GM18858 (cell line): ENCODE data around the gene FAM222A.

ENCODE experiments used
- ATAC-seq: cut with Tn5 transposase; IDR thresholded peaks from one replicate; pipeline ENCODE4 v1.9.1; 2021; ENCODE audit not compliant: unreplicated experiment

Gene FAM222A

DNA sequence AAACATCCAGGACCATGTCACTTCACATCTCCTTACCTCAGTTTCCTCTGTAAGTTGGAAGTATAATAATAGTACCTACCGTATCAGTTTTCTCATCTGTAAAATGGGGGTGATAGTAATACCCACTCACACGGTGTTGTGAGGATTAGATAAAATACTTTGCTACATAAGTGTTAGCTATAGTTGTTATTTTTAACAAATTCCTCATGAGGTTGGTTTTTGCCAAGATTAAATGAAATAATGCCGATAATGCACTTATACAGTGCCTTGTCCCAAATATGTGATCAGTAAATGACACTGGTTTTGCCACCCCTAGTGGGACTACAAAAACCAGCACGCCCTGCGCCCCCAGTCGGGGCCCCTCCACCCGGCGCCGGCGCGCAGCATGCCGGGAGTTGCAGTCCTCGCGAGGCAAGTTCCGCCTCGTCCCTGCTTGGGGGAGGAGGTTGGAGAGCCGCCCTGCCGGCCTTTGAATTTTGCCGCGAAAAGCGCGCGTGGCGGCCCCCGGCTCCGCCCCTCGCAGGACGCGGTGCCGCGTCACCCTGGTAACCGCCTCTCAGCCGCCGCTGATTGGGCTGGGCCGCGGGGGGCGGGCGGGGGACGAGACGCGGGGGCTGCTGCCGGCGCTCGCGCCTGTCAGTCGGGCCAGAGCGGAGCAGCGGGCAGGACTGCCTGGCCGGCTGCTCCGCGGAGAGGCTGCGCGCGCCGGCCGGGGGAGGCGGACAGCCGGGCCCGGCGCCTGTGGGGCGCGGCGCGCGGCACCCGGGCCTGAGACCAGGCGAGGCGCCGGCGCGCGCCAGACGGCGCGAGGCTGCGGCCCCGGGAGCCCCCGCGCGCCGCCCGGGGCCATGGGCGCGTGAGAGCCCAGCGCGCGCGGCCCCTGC is at the start of gene FAM222A:
Gene FAM222A (plus strand): TSS at position 639 of the 884 bp plus-strand sequence. CDS start 30,322 bp downstream, outside the sequence.
- ATAC-seq = peak; percentile 95

- ATAC-seq = no peak
These were observed 49.2 kb upstream of the FAM222A start for GRCh38 chr12:109664402-109664801.

DNA sequence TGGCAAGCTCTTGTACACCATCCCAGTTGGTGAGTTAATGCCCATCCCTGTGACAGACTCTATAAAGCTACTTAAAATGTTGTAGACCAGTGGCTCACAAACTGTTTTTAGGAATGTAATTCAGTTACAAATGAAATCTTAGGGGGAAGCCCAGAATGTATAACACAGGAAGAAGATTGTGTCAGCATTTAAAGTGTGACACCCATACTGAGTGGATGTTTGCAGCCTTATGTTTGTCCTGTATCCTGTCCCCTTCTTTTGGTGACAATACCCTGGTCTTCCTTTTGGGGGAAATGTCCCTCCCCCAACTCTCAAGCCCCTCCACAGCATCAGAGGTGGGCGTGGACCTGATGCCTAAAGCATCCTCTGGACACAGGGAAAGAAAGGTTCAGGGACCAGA is 47.6 kb upstream of the FAM222A start:
- ATAC-seq = no peak

DNA sequence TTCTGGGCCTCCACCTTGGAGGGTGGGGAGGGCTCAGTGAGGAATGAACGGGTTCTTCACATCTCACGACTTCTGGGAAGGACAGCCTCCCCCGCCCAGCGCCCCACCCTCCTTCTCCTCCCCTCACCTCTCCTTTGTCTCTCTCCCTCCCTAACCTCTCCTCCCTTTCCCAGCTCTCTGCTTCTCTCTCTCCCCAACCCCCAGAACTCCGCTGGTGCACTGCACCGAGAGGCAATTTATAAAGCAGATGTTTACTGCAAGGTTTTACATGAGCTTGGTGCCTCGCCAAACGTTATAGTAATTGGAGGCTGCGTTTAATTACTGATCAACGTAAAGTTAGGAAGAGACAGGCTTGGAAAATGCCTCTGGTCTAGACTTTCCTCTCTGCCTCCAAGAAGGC is 42.9 kb upstream of the FAM222A start:
- no peak for ATAC-seq

DNA sequence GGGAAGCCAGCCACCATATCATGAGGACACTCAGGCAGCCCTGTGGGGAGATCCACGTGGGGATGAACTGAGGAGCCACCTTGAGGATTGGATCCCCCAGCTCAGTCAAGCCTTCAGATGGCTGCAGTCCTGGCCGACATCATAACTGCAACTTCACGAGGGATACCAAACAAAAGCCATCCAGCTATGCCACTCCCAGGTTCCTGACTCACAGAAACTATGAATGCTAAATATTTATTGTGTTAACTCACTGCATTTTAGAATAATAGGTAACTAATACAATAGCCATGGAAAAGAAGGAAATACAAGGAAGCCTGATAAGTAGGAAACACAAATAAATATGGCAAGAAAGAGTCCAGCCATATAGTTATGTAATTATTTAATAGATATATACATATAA is 42.1 kb upstream of the FAM222A start:
- ATAC-seq = no peak

DNA sequence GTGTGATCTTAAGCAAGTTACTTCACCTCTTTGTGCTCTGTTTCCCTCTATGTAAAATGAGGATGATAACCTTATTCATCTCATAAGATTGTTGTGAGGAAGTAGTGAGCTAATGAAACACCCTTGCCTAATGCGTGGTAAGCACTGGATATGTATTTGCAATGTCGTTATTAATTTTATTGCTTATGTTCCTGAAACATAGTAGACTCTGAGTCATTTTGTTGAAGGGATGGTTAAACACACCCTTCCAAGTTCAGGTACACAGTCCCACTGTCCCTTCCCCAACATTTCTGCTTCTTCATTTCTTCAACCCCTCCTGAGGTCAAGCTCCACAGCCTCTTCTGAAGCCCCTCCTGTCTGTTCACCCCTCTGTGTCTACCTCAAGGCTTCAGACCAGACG is 40.2 kb upstream of the FAM222A start:
- no peak for ATAC-seq

DNA sequence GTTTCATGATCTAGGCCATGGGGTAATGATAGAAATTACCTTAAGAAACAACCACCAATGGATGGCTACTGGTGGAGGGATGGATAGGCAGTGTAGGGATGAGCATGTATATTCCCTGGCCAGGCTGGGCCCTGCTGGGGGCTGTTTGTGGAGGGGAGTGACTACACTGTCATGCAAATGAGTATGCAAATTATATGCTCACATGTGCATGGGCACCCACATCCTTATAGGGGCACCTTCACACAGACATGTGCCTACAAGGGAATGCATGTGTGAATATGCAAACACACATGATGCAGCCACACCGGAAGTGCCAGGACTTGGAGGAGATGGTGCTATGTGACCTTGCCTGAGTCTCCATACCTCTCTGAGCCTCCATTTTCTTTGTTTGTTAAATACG is 39.7 kb upstream of the FAM222A start:
- no peak for ATAC-seq

- no peak for ATAC-seq
These were observed 38.2 kb upstream of the FAM222A start for GRCh38 chr12:109675411-109675810.

- ATAC-seq = no peak
These were observed 36.3 kb upstream of the FAM222A start for GRCh38 chr12:109677279-109677691.

GRCh38 chr12:109678719-109679118 is 34.9 kb upstream of the FAM222A start:
- no peak for ATAC-seq

DNA sequence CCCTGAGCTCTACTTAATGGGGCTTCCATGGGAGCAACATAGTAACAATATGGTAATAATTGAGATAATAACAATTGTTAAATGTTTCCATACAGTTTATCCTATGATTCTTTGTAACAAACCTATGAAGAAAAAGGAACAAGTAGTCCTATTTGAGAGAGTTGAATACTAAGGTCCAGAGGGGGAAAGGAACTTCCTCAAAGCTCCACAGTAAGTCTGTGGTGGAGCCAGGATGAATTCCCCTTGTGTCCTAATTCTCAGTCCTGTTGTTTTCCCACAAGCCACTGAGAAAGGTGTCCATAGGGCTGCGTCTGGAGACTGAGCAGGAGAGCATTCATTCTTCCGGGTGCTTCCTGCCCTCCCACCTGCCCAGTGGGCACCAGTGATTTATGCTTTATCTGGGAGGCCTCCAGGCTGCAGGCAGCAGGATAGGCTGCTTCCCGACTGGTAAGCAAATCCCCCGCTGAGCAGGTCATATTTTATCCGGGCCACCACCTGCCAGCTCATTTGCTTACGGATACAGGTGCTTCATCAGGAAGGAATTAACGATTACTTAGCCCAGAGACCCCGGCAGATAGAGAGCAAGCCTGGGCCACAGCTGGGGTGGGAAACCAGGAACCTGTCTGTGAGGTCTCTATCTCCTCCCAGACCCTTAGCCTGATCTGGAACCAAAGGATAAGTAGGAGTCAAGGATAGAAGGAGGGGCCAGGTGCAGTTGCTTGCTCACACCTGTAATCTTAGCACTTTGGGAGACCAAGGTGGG is 33.9 kb upstream of the FAM222A start:
- no peak for ATAC-seq

DNA sequence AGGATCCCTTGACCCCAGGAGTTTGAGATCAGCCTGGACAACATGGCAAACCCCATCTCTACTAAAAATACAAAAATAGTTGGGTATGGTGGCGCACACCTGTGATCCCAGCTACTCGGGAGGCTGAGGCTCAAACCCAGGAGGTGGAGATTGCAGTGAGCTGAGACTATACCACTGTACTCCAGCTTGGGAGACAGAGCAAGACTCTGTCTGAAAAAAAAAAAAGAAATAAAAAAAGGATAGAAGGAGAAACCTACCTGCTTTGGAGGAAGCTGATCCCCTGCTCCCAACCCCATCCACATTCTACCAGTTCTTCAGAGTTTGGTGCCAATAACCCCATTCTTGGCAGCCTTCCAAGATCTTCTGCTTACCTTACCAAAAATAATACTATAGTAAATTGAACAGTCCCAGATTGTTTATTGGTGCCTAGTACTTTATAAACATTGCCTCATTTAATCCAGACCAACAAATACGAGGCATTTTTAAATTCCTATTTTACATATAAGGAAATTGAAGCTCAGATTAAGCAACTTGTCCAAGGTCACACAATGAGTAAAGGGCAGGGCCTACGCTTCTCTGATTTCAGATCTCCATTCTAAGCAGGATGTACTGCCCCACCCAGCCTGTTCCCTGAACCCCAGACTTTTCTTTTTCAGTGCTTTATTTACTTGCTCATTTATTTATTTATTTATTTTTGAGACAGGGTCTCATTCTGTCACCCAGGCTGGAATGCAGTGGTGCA is 33.2 kb upstream of the FAM222A start:
- no peak for ATAC-seq

DNA sequence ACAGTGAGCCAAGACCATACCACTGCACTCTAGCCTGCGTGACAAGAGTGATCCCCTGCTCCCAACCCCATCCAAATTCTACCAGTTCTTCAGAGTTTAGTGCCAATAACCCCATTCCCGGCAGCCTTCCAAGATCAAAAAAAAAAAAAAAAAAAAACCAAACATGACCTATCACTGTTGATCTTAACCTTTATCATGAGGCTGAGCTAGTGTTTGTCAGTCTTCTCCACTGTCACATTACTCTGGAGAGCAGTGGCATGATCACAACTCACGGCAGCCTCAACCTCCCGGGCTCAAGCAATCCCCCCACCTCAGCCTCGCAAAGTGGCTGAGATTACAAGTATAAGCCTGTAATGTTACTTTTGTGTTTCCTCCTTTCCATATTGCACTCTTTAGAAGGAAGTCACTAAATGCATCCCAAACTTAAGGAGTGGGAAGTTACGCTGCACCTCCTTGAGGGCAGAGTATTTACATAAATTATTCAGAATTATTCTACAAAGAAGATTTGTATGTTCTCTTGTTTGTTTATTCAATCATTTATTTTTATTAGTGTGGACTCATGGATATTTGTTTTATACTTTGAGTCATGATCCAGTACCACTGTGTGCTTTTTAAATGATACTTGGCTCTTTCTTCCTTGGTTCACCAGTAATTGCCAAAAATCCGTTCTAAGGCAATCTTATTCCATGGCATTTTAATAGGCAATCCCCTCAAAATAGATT is 31.5 kb upstream of the FAM222A start:
- ATAC-seq = no peak

DNA sequence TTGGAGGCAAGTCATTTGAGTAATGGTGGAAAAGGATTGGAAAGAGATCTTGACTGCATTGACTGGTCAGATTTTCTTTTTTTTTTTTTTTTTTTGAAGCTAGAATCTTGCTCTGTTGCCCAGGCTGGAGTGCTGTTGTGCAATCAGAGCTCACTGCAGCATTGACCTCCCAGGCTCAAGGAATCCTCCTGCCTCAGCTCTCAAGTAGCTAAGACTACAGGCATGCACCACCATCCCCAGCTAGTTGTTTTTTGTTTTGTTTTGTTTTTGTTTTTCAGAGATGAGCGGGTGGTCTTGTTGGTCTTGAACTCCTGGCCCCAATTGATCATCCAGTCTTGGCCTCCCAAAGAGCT is 30.9 kb upstream of the FAM222A start:
- no peak for ATAC-seq

DNA sequence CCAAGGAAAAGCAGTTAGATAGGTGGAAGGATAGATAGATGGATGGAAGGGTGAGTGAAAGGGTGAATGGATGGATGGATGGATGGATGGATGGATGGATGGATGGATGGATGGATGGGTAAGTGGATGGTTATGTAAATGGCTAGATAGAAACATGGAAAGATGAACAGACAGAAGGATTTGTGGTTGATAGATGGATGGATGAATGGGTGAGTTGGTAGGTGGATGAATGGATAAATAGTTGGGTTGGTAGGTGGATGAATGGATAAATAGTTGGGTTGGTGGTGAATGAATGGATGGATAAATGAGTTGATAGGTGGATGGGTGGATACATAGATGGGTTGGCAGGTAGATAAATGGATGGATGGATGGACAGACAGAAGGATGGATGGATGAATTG is 30.3 kb upstream of the FAM222A start:
- ATAC-seq = no peak

DNA sequence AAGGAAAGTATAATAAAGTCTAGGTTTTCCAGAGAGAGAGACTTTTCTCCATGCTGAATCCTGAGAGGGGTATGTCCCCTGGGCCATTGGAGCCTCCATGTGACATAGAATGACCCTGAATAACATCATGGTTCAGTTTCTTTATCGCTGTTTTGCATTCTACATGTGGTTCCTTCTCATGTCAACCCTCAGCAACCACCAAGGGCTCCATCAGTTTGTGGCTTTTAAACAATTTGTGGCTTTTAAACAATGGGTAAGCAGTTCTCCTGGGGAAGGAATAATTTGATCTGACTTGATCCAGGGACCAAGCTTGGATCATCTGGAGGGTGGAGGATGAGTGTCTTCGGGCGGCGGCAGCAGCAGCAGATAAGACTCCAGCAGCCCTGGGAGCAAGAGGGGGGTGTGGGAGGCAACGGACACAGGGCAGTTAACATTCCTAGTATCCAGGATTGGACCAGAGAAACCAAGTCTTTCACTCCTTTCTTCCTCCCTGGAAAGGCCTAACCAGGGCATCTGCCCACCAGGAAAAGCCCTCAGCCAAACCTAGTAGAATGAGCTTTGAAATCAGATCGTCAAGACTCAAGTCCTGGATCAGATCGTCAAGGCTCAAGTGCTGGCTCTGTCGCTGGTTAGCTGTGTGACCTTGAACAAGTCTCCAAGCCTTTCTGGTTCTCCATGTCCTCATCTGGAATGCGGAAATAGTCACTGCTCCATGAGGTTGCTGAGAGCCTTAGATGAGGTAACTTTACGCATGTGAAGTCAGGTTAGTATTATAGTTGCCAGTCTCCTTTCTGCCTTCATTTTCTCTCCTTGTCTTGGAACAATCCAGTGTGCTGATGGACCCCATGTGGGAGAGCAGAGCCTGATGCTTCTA is 27.8 kb upstream of the FAM222A start:
- no peak for ATAC-seq

DNA sequence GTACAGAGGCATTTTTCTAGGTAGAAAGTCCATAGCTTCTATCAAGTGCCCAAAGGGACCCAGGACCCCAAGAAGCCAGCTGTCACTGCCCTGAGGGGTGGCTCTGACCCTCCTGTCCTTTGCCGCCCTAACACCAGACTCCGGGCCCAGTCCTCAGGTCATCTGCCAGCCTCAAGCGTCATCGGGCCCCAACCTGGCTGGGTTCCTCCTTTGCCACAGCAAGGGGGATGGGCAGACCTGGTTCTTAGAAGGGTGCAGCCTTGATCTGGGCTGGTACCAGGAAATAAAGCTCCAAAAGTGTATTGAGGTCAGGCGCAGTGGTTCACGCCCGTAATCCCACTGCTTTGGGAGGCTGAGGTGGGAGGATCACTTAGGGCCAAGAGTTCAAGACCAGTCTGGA is 27.1 kb upstream of the FAM222A start:
- no peak for ATAC-seq

- ATAC-seq = no peak
These were observed 26.4 kb upstream of the FAM222A start for GRCh38 chr12:109687250-109687649.

DNA sequence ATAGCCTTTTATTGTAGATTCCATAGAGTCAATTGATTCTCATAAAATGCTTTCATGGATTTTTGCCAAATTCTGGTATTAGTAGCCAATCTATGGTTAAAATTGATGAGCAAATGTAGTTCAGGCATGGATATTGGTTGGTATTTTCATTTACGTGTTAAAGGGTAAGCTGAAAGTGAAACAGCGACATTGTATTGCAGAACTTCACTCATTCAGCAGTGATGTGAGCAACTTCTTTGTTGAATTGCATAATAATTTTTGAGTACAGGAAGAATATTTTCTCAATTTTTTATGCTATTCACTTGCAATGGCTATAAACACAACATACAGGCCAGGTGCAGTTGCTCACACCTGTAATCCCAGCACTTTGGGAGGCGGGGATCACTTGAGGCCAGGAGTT is 24.2 kb upstream of the FAM222A start:
- ATAC-seq = no peak

DNA sequence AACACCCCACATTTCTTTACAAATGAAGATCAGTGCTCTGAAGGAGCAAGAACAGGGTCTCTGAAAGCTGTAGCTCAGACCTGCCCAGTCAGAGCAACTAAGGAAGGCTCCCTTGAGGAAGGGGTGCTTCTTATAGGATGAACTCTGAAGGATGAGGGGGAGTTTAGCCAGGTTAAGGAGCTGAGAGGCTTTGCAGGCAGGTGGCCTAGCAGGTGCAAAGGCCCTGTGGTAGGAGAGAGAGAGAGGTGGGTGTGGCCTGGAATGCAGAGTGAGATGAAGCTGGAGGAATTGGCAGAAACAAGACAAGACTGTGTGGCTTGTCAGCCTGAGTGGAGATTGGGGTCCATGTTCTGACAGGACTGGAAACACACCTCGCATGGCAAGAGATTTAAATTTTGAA is 20.5 kb upstream of the FAM222A start:
- no peak for ATAC-seq
